C4-2B (cell line): ENCODE data around the gene THOP1.

Source experiments
- H3K27ac ChIP-seq: fragments of 450-650 bp; 2 replicates; pipeline ENCODE4 v1.5.1; 2017
- ZFX ChIP-seq: fragments of 450-650 bp; IDR thresholded peaks from 2 replicates; pipeline ENCODE4 v1.6.1; 2017
- TF ChIP-seq, protein P1 (sequence below): fragments of 450-650 bp; conservative IDR thresholded peaks from 2 replicates; pipeline ENCODE4 v1.5.1; 2017; ENCODE audit warnings: mild to moderate bottlenecking

THOP1 gene

DNA sequence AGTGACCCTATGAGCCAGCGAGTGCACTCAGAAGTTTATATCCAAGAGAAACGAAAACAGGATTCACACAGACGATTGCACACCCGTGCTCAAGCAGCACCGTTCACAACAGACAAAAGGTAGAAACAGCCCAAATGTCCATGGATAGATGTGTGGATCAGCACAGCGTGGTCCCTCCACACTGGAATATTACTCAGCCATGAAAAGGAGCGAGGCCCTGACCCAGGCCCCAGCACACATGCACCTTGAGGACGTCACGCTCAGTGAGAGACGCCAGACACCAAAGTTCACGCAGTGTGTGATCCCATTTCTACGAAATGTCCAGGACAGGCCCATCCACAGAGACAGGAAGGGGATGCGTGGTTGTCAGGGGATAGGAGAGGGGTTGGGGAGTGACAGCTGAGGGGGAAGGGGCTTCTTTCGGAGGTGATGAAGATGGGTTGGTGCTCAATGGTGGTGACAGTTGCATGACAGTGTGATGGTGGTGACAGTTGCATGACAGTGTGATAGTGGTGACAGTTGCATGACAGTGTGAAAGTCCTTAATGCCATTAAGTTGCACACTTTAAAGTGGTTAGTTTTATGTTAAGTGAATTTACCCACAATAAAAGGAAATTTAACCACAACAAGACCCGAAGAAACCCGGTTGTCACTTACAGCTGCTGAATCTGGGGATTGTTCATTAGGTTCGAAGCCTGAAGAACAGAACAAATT is 26.5 kb upstream of the THOP1 start:
- no peak overlapping the region for H3K27ac ChIP-seq
- TF ChIP-seq, protein P1, sequence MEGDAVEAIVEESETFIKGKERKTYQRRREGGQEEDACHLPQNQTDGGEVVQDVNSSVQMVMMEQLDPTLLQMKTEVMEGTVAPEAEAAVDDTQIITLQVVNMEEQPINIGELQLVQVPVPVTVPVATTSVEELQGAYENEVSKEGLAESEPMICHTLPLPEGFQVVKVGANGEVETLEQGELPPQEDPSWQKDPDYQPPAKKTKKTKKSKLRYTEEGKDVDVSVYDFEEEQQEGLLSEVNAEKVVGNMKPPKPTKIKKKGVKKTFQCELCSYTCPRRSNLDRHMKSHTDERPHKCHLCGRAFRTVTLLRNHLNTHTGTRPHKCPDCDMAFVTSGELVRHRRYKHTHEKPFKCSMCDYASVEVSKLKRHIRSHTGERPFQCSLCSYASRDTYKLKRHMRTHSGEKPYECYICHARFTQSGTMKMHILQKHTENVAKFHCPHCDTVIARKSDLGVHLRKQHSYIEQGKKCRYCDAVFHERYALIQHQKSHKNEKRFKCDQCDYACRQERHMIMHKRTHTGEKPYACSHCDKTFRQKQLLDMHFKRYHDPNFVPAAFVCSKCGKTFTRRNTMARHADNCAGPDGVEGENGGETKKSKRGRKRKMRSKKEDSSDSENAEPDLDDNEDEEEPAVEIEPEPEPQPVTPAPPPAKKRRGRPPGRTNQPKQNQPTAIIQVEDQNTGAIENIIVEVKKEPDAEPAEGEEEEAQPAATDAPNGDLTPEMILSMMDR: no peak
- TF ChIP-seq ZFX: no peak

DNA sequence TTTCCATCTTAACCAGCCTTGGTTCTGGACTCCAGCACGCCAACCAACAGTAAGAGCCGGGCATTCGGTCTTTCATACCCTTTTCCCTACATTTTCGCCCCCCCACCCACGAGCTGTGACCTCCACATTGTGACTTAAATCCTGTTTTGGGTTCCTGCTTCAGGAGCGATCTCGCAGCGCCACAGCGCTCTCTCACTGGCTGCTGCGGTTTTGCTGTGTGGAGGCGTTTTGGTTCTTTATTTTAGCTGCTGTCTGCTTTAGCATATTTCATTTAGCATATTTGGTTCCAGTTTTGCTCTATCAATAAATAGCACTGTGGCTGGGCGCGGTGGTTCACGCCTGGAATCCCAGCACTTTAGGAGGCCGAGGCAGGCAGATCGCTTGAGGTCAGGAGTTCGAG is 25.9 kb upstream of the THOP1 start:
- H3K27ac ChIP-seq: no peak overlapping the region
- TF ChIP-seq ZFX: no peak
- TF ChIP-seq, protein P1: no peak

DNA sequence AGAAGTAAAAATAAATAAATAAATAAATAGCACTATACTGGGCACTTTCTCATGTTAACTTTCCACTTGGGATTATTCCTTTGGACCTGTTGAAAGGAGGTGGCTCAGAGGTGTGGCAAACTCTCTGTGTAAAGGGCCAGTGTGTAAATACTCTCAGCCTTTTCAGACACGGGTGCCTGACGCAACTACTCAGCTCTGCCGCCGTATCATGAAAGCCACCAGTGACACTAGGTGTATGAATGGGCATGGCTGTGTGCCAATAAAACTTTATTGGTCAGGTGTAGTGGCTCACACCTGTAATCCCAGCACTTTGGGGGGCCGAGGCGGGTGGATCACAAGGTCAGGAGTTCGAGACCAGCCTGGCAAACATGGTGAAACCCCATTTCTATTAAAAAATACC is 25.3 kb upstream of the THOP1 start:
- TF ChIP-seq, protein P1: no peak
- TF ChIP-seq ZFX: no peak
- H3K27ac ChIP-seq: no peak overlapping the region

DNA sequence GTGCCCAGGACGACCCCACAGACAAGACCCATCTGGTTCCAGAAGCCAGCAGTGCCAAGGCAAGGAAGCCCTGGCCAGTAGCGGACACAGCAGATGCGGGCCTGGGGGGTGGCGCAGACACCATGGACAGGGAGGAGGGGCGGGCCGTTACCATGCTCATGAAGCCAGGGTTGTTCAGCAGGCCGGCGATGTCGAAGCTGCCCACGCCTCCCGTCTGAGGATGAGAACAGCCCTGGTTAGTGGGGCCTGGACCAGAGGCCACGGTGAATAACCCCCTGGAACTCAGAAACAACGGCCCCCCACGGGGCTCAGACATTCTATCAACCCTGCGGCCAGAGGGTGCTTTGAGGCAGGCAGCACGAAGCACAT is 24.0 kb upstream of the THOP1 start:
- TF ChIP-seq, protein P1: no peak
- TF ChIP-seq ZFX: no peak
- H3K27ac ChIP-seq: no peak overlapping the region

DNA sequence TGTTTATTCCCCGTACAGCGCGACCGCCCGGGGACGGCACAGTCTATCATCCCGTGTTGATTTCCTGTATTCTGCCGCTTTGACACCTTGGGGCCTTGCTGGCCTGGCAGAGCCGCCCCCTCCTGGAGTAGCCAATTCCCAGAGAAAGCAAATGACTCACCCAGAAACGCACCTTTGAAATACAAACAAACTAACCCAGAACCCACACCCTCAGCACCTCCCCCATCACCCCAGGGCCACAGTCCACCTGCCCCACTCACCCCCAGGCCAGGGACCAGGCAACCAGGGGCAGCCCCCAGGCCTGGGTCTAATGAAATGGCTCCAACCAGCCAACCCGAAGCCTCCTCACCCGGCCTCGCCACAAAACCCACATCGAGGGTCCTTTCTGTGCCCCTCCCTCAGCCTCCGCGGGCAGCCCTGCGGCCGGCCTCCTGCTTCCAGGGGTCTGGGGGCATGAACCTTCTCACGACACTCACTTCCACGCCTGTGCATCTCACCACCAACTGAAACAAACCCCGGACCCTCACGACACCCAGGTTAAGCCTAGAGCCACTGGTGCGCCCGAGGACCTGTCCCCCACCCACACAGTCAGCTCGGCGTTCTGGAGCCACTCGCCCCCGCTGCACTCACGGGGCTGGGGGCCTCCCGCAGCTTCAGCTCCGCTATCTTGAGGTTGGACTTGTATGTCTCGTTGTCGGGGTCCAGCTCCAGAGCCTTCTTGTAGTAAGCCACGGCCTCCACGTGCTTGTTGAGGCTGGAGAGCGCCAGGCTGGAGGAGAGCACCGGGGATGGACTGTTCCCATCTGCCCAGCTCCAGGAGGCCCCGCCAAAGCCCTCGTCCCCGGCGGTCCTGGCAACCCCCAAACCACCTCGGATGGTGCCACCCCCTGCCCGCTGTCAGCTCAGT is 23.2 kb upstream of the THOP1 start:
- no peak overlapping the region for H3K27ac ChIP-seq
- TF ChIP-seq ZFX: no peak
- TF ChIP-seq, protein P1: no peak

DNA sequence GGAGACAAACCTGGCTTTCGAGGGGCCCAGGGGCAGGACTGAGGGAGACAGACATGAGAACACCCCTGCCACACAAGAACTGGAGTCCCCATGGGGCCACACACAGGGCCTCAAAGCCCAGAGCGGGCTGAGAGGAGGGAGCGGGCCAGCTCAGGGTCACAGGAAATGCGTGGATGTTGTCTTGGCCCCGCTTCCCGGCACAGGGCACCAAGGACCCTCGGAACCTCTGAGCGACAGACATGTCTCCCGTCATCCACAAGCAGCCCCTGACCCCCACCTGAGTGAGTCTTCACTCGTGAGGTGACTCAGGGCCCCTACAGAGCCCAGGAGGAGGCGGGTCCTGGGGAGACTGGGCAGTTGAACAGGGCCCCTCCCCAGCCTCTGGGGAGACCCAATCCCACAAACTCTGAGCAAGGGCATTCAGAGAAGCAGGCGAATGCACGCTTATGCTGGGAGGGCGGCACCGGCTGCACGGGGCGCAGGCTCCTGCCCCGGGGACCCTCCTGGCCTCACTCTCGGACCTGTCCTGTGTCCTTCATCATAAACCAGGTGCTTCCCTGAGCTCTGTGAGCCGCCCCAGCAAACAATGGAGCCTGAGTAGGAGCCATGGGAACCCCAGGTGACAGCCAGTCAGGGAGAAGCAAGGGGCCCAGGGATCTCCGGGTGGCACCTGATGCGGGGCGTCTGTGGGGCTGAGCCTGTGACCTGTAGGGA is 22.4 kb upstream of the THOP1 start:
- TF ChIP-seq ZFX: no peak
- TF ChIP-seq, protein P1: no peak
- no peak overlapping the region for H3K27ac ChIP-seq
